Caki2 (cell line): ENCODE data around the gene TRPC4AP. TPM values are rescaled to one million over a fixed set of nuclear protein-coding genes. Genes with fewer than 3 reads are reported as not detected.
"Not testable (repeated sequence)": the region's sequence is repeated elsewhere in the genome, so short reads cannot be mapped to it uniquely, and the experiment has no call there.

Experiments used
- DNase-seq: peaks from one replicate; pipeline ENCODE4 v3.0.0-alpha.2; 2015; ENCODE audit warnings: low read depth
- in situ Hi-C: cut with HindIII; loops from 2 replicates; pipeline ENCODE4 v1.10.0; 2016; ENCODE audit warnings: low sequenced_read_pairs, low pct_unique_long_range_greater_than_20kb, mixed read lengths
- total RNA-seq: library from RNA; depleted of rRNA; stranded (reverse); fragments of >200 nt; shearing (Covaris generic); gene quantifications from 2 replicates; pipeline ENCODE4 v1.2.3, GENCODE V29; 2014; ENCODE audit warnings: low replicate concordance

The TRPC4AP gene
- total RNA-seq, 1 experiment from 2014 or later = 54.4 TPM

DNA sequence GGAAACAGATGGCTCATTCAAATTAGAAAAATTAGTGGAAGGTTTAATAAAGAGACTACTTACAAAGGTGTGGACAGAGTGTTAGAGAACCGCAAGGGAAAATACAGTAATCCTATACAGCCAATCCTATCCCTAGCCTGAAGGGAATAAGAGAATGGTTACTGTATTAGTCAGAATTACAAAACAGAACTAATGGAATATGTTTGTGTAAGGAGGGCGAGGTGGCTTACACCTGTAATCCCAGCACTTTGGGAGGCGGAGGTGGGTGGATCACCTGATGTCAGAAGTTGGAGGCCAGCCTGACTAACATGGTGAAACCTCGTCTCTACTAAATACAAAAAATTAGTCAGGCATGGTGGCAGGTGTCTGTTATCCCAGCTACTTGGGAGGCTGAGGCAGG is 16.3 kb upstream of the TRPC4AP start:
- DNase-seq = no peak
- in situ Hi-C loops = no loop called here

DNA sequence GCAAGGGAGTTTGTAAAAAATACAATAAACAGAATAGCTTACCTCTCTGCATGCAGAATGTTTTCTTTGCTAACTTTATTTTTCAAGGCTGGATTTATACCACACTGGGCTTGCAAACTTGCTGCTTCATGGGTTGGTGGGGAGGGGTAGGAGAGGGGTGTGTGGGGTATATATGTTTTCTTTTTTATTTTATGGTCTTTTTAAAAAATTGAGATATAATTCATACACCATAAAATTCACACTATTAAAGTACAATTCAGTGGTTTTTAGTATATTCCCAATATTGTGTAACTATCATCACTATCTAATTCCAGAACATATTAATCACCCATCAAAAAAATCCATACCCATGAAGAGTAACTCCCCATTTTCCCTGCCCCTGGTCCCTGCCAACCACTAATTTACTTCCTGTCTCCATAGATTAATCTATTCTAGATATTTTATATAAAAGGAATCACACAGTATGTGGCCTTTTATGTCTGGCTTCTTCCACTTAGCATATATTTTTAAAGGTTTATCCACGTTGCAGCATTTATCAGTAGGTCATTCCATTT is 14.3 kb upstream of the TRPC4AP start:
- in situ Hi-C loops = no loop called here
- no peak for DNase-seq

DNA sequence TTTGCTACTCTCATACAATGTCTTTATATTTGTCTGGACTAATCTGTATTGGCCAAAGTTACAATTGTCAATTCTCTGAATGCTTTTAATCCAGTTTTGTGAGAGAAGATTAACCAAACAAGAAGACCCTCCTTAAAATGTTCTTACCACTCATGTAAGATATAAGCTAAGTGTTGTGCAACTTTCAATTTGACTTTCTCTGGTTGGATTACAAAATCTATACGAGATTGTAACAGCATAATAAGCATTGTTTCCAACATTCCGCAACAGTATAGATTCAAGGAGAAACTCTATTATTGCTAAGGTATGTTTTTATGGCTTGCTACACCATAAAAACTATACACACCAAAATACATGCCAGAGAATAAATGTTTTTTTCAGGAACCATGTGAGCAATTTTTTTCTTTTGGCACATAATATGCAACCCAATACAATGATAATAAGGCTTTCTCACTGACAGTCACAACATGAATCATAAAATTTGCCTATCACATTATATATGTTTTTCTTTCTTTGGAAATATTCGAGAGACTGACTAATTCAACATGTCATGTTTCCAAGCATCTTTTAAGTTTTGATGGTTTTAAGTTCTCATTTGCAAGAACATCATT is 12.2 kb upstream of the TRPC4AP start:
- in situ Hi-C loops = no loop called here
- DNase-seq = no peak

DNA sequence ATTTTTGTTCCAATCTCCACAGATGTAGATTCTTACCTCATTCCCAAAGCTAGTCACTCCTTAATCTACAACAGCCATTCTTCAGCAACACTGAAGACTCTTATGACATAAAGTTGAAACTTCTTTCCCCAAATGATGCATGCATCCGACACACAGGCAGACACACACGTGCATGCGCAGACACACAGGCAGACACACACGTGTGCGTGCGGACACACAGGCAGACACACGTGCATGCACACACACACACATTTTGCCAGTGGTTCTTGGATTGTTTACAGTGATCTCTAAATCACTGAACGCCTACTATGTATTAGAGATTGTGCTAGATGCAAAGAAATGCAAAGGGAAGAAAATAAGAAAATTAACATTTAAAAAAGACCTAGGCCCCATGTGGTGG is 9.0 kb upstream of the TRPC4AP start:
- in situ Hi-C loops = no loop called here
- DNase-seq = no peak

DNA sequence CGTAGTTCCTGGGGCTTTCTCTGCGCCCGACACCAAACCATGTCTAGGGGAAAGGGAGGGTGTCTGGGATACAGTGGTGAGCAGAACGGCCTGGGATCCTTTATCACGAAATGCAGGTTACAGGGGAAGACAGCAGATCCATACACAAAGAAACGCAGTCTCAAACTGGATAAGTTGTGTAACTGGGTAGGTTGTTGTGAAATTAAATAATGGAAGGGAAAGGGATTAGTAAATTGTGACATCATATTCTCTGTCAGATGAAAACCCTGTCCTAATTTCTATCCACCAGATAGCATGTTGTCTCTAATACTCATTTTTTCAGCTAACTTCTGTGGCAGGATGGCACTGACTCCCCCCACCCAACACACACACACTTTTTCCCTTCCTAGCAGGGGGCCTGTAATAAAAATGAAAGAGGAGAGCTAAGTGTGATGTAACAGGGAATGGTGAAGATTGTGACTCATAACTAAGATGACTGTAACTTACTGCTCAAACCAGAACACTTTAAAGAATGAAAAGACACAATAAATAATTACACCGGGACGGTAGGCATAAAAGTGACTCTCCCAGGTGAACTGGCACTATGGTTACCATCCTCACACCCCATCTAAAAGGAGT is 769 bp upstream of the TRPC4AP start:
- in situ Hi-C loops = no loop called here
- DNase-seq = peak; percentile 64

DNA sequence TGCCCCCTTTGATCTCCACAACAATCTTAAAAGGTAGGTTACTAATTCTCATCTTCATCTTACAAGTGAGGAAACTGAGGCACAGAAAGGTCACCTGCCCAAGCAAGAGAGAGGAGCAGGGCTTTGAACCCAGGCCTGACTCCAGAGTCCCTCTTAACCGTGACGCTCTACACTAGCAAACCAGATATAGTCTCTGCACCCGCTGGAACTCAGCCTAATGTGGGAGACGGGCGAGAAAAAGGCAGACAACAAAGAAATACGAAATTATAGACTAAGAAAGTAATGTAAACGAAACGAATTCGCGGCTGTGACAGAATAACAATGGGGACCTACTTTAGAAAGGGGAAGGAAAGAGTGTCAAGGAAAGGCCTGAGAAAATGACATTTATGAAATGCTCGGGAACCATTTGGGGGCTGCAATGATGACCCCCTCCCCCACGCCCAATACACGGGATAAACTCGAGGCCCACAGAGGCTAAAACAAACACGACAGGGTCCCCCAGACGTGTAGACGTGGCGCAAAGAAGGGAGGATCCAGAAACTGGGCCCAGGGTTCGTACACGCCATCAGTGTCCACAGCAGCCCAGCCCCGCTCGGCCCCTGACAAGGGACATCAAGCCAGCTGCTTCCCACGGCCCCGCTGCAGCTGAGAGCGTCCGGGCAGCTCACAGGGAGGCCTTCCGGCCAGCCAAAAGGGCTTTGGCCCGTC is 637 bp downstream of the TRPC4AP start:
- DNase-seq = no peak
- in situ Hi-C loops = no loop called here

DNA sequence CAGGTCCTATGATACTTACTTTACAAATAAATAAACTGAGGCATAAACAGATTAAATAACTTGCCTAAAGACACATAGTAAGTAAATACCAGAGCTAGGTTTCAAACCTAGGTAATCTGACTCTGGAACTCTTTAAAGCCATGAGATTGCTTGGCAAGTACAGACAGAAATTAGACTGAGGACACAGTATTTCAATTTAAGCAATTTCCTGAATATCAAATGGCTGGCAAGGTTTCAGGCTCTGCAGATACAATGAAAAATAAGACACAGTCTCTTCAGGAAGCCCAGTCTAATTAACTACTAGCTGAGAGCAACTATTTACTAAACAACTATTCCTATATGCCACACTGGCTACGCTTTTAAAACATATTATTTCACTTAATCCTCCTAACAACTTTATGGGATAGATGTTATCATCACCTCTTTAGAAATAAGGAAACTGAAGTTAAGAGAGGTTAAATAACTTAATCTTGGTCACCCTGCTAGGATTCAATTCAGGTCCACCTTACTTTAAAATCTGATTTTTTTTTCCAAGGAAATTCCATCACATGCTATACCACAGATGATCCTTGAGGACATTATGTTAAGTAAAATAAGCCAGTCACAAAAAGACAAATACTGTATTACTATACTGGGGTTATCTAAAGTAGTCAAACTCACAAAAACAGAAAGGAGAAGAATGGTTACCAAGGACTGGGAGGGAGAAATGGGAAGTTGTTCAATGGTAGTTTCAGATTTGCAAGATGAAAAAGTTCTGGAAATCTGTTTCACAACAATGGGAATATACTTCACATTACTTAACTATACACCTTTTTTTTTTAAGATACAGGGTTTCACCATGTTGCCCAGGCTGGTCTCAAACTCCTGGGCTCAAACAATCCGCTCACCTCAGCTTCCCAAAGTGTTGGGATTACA is 4.1 kb downstream of the TRPC4AP start:
- in situ Hi-C loops = no loop called here
- DNase-seq = no peak

DNA sequence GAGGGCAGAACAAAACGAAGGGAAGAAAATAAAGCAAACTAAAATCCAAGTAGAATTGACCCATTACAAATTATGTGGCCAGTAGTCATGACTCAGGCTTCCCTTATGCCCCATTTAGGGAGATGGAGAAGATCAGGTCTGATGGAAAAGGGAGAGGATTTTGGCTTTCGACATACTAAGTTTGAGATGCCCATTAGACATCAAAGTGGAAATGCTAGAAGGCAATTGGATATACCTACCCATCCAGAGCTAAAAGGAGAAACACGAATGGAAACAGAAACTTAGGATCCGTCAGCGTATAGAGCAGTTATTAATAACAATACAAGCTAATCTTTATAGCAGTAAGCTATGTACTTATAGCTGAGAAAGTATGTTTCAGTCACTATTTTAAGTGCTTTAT is 4.8 kb downstream of the TRPC4AP start:
- no peak for DNase-seq
- in situ Hi-C loops = no loop called here

DNA sequence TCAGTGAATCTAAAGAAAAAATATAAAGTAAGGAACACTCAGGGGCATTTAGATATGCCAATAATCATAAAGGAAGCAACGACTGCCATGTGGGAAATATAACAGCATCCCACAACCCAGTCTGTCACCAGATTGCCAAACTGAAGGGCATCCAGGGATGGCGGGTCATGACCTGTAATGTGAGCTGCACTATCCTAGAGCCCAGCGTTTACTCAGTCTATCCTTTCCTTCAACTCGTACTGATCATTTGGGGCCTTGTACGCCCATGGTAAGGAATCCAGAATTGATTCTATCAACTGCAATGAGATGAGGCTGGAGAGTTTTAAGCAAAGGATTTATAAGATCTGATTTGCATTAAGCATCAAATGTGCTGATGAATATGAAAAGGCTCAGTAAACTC is 5.3 kb downstream of the TRPC4AP start:
- no peak for DNase-seq
- in situ Hi-C loops = no loop called here

DNA sequence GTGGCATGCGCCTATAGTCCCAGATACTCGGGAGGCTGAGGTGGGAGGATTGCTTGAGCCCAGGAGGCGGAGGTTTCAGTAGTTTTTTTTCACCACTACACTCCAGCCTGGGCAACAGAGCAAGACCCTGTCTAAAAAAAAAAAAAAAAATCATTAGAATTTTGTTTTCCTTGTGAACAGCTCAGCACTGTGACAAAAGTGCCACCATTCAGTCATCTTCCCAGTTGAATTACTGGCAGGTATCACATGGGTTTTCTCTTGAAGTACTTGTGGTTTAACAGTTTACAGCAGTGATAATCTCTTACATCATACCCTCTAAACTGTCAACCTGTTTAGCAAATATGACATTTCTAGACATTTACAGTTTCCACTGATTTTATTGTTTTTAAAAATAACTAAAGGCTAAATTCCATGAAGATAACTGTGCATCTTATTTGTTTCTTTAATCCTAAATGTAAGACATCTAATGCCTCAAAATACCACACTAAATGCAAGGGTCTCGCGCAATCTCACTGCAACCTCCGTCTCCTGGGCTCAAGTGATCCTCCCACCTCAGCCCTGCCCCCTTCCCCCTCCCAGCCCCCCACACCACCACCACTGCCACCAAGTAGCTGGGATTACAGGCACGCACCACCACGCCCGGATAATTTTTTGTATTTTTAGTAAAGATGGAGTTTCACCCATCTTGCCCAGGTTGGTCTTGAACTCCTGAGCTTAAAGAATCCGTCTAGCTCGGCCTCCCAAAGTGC is 7.0 kb downstream of the TRPC4AP start:
- no peak for DNase-seq
- in situ Hi-C loops = no loop called here

DNA sequence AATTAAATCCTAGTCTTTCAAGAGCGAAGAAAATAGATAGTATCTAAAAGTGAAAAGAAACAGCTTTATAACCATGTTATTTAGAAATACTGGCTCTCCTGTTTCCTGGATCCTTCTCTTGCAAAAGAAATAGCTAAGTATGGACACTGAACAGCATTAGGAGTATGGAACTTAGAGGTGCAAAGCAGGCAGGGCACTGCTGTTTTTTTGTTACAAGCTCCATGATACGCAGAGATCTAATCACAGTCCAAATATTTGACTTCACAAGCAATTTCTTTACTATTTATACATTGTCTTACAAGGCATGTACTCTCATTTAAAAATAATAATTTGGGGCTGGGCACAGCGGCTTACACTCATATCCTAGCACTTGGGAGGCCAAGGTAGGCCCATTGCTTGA is 7.6 kb downstream of the TRPC4AP start:
- in situ Hi-C loops = no loop called here
- no peak for DNase-seq

DNA sequence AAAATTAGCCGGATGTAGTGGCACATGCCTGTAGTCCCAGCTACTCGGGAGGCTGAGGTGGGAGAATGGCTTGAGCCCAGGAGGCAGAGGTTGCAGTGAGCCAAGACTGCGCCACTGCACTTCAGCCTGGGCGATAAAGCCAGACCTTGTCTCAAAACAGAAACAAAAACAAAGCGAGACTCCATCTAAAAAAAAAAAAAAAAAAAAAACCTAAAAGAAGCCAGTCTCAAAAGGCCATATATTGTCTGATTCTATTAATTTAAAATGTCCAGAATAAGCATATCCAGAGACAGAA is 12.3 kb downstream of the TRPC4AP start:
- in situ Hi-C loops, DNase-seq: not testable (repeated sequence)

DNA sequence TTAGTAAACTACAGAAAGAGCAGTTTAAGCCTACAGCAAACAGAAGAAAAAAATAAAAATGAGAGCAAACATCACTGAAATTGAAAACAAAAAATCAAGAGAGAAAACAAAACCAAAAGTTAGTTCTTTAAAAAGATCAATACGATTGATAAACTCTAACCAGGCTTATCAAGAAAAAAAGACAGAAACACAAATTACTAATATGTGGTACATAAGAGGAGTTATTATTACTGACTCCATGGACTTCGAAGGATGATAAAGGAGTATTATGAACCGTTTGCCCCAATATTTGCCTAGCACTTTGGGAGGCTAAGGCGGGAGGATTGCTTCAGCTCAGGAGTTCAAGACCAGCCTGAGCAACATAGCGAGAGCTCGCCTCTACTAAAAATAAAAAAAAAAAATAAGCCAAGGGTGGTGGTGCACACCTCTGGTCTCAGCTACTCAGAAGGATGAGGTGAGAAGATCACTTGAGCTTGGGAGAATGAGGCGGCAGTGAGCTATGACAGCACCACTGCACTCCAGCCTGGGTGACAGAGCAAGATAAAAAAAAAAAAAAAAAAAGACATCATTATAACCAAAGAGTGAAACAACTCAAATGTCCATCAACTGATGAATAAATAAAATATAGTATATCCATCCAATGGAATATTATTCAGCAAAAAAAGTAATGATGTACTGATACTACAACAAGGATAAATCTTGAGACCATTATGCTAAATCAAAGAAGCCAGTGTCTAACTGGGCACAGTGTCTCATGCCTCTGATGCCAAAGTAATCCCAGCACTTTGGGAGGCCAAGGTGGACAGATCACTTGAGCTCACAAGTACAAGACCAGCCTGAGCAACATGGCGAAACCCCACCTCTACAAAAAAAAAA is 12.9 kb downstream of the TRPC4AP start:
- in situ Hi-C loops = no loop called here
- DNase-seq = no peak

DNA sequence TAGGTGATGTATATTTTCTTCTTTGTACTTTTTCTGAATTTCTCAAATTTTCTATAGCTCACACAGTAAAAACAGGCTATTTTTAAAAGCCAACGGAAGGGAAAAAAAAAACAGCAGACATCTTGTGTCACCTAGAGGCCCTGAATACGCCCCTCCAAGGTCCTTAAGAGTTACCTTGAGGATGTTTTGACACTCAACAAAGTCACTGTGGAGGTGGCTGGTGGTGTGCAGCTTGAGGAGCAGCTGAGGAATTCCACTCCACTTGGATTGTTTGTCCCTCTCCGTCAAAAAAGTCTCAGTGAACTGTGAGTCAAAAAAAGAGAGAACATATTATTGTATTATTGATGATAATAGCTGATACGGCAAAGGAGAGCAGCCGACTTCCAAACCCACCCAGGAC is 14.7 kb downstream of the TRPC4AP start:
- DNase-seq = no peak
- in situ Hi-C loops = no loop called here

DNA sequence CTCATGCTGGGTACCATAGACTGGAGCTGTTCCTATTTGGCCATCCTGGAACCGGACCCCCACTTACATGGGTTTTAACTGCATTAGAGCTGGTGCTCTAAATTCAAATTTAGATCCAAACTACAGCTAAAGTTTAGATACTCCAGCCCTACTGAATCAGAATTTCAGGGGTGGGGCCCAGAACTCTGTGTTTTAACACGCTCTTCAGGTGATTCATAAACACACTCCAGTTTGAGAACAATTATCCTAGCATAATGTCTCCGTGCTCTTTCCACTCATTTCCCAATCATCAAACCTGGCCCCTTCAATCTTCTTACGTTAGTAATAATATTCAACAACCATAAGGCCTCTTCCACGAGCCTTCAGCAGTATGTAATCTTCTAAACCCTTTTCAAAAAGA is 15.3 kb downstream of the TRPC4AP start:
- in situ Hi-C loops = no loop called here

DNA sequence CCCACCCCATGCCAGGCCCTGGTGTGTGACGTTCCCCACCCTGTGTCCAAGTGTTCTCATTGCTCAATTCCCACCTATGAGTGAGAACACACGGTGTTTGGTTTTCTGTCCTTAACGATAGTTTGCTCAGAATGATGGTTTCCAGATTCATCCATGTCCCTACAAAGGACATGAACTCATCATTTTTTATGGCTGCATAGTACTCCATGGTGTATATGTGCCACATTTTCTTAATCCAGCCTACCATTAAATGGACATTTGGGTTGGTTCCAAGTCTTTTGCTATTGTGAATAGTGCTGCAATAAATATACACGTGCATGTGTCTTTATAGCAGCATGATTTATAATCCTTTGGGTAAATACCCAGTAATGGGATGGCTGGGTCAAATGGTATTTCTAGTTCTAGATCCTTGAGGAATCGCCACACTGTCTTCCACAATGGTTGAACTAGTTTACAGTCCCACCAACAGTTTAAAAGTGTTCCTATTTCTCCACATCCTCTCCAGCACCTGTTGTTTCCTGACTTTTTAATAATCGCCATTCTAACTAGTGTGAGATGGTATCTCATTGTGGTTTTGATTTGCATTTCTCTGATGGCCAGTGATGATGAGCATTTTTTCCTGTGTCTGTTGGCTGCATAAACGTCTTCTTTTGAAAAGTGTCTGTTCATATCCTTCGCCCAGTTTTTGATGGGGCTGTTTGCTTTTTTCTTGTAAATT is 21.0 kb downstream of the TRPC4AP start:
- in situ Hi-C loops, DNase-seq: not testable (repeated sequence)

More for the DNA sequence above, 15.3 kb downstream of the TRPC4AP start:
- DNase-seq = no peak

DNA sequence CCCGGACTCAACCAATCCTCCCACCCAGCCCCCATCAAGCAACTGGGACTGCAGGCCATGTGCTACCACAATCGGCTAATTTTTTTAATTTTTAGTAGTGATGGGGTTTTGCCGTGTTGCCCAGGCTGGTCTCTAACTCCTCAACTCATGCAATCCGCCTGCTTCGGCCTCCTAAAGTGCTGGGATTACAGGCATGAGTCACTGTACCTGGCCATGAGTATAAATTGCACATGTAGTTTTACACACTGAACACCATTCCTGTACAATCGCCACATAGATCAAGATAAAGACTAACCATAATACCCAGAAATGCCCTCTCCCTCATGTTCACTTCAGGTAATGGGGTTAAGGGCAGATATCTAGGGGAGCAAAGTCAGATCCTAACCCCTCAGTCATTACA is 26.4 kb downstream of the TRPC4AP start:
- in situ Hi-C loops = no loop called here
- no peak for DNase-seq
